ENCODE measurements around the gene MRPS22. TPM values are rescaled to one million over a fixed set of nuclear protein-coding genes. Genes with fewer than 3 reads are reported as not detected.

MRPS22 gene
- total RNA-seq, 1 experiment from 2014 or later: 45.7 TPM

DNA sequence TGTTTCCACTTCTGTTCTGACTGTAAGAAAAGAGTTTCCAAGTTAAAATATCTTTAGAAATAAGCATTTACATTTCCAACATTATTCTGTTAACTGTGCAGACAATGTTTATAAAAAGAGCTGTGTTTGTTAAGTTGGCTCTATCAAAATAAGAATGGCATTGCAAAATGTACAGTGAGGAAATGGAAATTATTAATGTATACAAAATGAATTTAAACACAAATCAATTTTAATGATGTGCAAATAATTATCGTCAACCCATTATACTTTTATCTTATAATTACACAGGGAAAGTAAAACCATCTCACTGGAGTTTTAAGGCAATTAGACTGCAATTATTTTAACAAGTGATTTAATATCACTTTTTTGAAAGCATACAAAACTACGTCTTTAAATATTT, 17.5 kb downstream of the MRPS22 start:
- TF ChIP-seq, protein P1, sequence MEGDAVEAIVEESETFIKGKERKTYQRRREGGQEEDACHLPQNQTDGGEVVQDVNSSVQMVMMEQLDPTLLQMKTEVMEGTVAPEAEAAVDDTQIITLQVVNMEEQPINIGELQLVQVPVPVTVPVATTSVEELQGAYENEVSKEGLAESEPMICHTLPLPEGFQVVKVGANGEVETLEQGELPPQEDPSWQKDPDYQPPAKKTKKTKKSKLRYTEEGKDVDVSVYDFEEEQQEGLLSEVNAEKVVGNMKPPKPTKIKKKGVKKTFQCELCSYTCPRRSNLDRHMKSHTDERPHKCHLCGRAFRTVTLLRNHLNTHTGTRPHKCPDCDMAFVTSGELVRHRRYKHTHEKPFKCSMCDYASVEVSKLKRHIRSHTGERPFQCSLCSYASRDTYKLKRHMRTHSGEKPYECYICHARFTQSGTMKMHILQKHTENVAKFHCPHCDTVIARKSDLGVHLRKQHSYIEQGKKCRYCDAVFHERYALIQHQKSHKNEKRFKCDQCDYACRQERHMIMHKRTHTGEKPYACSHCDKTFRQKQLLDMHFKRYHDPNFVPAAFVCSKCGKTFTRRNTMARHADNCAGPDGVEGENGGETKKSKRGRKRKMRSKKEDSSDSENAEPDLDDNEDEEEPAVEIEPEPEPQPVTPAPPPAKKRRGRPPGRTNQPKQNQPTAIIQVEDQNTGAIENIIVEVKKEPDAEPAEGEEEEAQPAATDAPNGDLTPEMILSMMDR (conservative IDR thresholded peaks at IDR 0.05): no peak
- peaks cover 36 to 92% (median 81%) of the 10 kb centered on the region in 3 experiments; a peak in 6 of 7 replicates for H3K36me3 Mint-ChIP-seq (ENCODE audit: insufficient read depth in 1 of 3, low read depth in 3 of 3)
- no peaks in the 10 kb centered on the region for H3K9me3 ChIP-seq (ENCODE audit: control insufficient read depth, low read depth, low read length)
- H3K27ac Mint-ChIP-seq: no peak overlapping the region
- no peak overlapping the region for H2BK15ac ChIP-seq (ENCODE audit: low read depth, low read length)
- H4K5ac ChIP-seq (ENCODE audit: insufficient read length, low read depth, low read length): no peak overlapping the region
- H4K20me1 ChIP-seq (ENCODE audit: control insufficient read depth, insufficient read depth, insufficient read length): no peaks in the 10 kb centered on the region
- no peaks in the 10 kb centered on the region for H3K27me3 ChIP-seq (ENCODE audit: insufficient read depth, low read length)
- H3K14ac ChIP-seq (ENCODE audit: insufficient read depth, low read length): no peak overlapping the region
- H2AFZ ChIP-seq (ENCODE audit: low read length): no peak overlapping the region
- H3K4me1 ChIP-seq (ENCODE audit: insufficient read depth, low read length): no peaks in the 10 kb centered on the region
- H3K27ac ChIP-seq (ENCODE audit: insufficient read length, low read depth, low read length): no peak overlapping the region
- no peak overlapping the region for H4K91ac ChIP-seq (ENCODE audit: insufficient read length, low read depth, low read length)
- H2AK5ac ChIP-seq (ENCODE audit: insufficient read length, low read length): no peak overlapping the region
- WGBS (ENCODE audit: extremely low coverage, insufficient read length, low lambda C conversion rate): no CpG with 5 or more reads among the region's 2 CpGs
- H3K4ac ChIP-seq (ENCODE audit: low read depth, low read length): no peak overlapping the region
- H3K79me1 ChIP-seq (ENCODE audit: insufficient read depth, low read depth, low read length, poor library complexity, severe bottlenecking): no peaks in the 10 kb centered on the region
- no peaks in the 10 kb centered on the region for H3K79me2 ChIP-seq (ENCODE audit: insufficient read depth, low read length)
- no peaks in the 10 kb centered on the region for H3K23me2 ChIP-seq (ENCODE audit: insufficient read length, low read depth, low read length, poor library complexity, severe bottlenecking)
- H3K9ac ChIP-seq (ENCODE audit: extremely low read depth, insufficient read length, low read length): no peak overlapping the region
- H4K8ac ChIP-seq (replicated peaks; ENCODE audit: insufficient read length, low read depth, low read length): no peak overlapping the region
- peaks cover 0 to 4% of the 10 kb centered on the region in 2 experiments; a peak in 1 of 4 replicates for H3K4me1 Mint-ChIP-seq
- no peak overlapping the region for H2BK20ac ChIP-seq (ENCODE audit: low read depth, low read length, poor library complexity, severe bottlenecking)
- H2BK5ac ChIP-seq (ENCODE audit: insufficient read length, low read length): no peak overlapping the region
- no peak overlapping the region for H2BK120ac ChIP-seq (ENCODE audit: low read depth, low read length, poor library complexity, severe bottlenecking)
- H3K9me3 Mint-ChIP-seq: no peaks in the 10 kb centered on the region
- no peak overlapping the region for H3K4me2 ChIP-seq (ENCODE audit: insufficient read depth, insufficient read length, low read length)
- no peak overlapping the region for H3T11ph ChIP-seq (ENCODE audit: low read length)
- H3K18ac ChIP-seq (ENCODE audit: insufficient read length, low read depth, low read length): no peak overlapping the region
- no peak for DNase-seq
- no peak overlapping the region for H2BK12ac ChIP-seq (ENCODE audit: insufficient read length, low read depth, low read length)
- H3K23ac ChIP-seq (ENCODE audit: insufficient read length, low read depth, low read length): no peak overlapping the region
- H3K27me3 Mint-ChIP-seq (ENCODE audit: low read depth): no peaks in the 10 kb centered on the region
- H3K56ac ChIP-seq (ENCODE audit: insufficient read length, low read depth, low read length): no peak overlapping the region
- no peak overlapping the region for H3K4me3 Mint-ChIP-seq

Data from H9 (cell line).